CD8-positive, alpha-beta memory T cell (primary cell): ENCODE results near the gene MARCO. TPM values are rescaled to one million over a fixed set of nuclear protein-coding genes. Genes with fewer than 3 reads are reported as not detected.
A peak's percentile ranks its signal among the peaks of the same experiment; 100 is the strongest.

Experiments
- CTCF ChIA-PET: fragments of 350-600 bp; sonication (Branson Sonifier 250); formaldehyde crosslinking; loops from one replicate; lab custom pipeline; 2021; ENCODE audit warnings: antibody characterized with exemption; lab: Charles Lee
- POLR2A ChIA-PET: fragments of 350-600 bp; sonication (Branson Sonifier 250); formaldehyde crosslinking; loops from one replicate; lab custom pipeline; 2021; ENCODE audit warnings: antibody characterized with exemption; lab: Charles Lee
- DNase-seq, 5 donors: peaks; one replicate each; pipeline versions ENCODE4 v3.0.0 to v3.0.0-alpha.2; 2020 to 2022; ENCODE audit warnings: mixed read lengths in 1 of 5
- H3K27ac ChIP-seq: one replicate; pipeline ENCODE4 v1.7.0; 2013; ENCODE audit warnings: low read depth, mild to moderate bottlenecking, low read length, moderate library complexity
- H3K27me3 ChIP-seq: 2 replicates; pipeline ENCODE4 v1.7.0; 2013; ENCODE audit warnings: low read length, mild to moderate bottlenecking; ENCODE audit not compliant: insufficient read depth, poor library complexity, severe bottlenecking
- H3K36me3 ChIP-seq: 2 replicates; pipeline ENCODE4 v1.7.0; 2013; ENCODE audit warnings: mild to moderate bottlenecking, low read length, moderate library complexity; ENCODE audit not compliant: insufficient read depth
- H3K4me1 ChIP-seq: 2 replicates; pipeline ENCODE4 v1.7.0; 2013; ENCODE audit warnings: mild to moderate bottlenecking, low read length, moderate library complexity; ENCODE audit not compliant: insufficient read depth
- H3K4me3 ChIP-seq: 2 replicates; pipeline ENCODE4 v1.7.0; 2013; ENCODE audit warnings: mild to moderate bottlenecking, low read length
- H3K9me3 ChIP-seq: 2 replicates; pipeline ENCODE4 v1.7.0; 2013; ENCODE audit warnings: mild to moderate bottlenecking, low read length
- H3K27ac Mint-ChIP-seq, 8 donors: one replicate each; pipeline ENCODE4 v1.8.0; 2020 to 2021; ENCODE audit warnings: mixed read lengths in 8 of 8, mild to moderate bottlenecking in 6 of 8, inconsistent platforms in 3 of 8, moderate library complexity in 3 of 8
- H3K27me3 Mint-ChIP-seq, 2 donors: one replicate each; pipeline ENCODE4 v1.8.0; 2020 to 2021; ENCODE audit warnings: mixed read lengths in 2 of 2, mild to moderate bottlenecking in 1 of 2, moderate library complexity in 1 of 2
- H3K36me3 Mint-ChIP-seq, 3 donors: one replicate each; pipeline ENCODE4 v1.8.0; 2020 to 2021; ENCODE audit warnings: mixed read lengths in 3 of 3, inconsistent platforms in 1 of 3, mild to moderate bottlenecking in 1 of 3
- H3K4me1 Mint-ChIP-seq, 3 donors: one replicate each; pipeline ENCODE4 v1.8.0; 2020 to 2021; ENCODE audit warnings: mixed read lengths in 3 of 3, inconsistent platforms in 1 of 3, mild to moderate bottlenecking in 1 of 3
- H3K4me3 Mint-ChIP-seq, 7 donors: one replicate each; pipeline ENCODE4 v1.8.0; 2020 to 2021; ENCODE audit warnings: mixed read lengths in 7 of 7, mild to moderate bottlenecking in 6 of 7, moderate library complexity in 4 of 7, inconsistent platforms in 2 of 7
- H3K9me3 Mint-ChIP-seq, 5 donors: one replicate each; pipeline ENCODE4 v1.8.0; 2020 to 2022; ENCODE audit warnings: mixed read lengths in 5 of 5, mild to moderate bottlenecking in 3 of 5, moderate library complexity in 2 of 5, inconsistent platforms in 1 of 5
- polyA plus RNA-seq: library from polyadenylated mRNA; unstranded; fragments of 300-500 nt; fragmentation: Illumina TruSeq; gene quantifications from one replicate; pipeline ENCODE4 v1.2.3, GENCODE V29; 2021
- total RNA-seq, 2 experiments: library from RNA; stranded (reverse); gene quantifications; one replicate each; pipeline ENCODE4 v1.2.3, GENCODE V29; 2021

The MARCO gene
- total and polyA plus RNA-seq, 3 experiments from 2014 or later, result not detected

- no peaks in the 10 kb centered on the region for H3K9me3 Mint-ChIP-seq
- ChIA-PET CTCF (no interaction called here), POLR2A (no interaction called here)
- no peaks in the 10 kb centered on the region for H3K4me1 Mint-ChIP-seq
- Histone ChIP-seq H3K36me3 (no peaks in the 10 kb centered on the region), H3K9me3 (no peaks in the 10 kb centered on the region), H3K27ac (no peak overlapping the region), H3K4me3 (no peak overlapping the region), H3K4me1 (no peaks in the 10 kb centered on the region), H3K27me3 (no peaks in the 10 kb centered on the region)
- H3K4me3 Mint-ChIP-seq, result no peak overlapping the region
- H3K36me3 Mint-ChIP-seq, result no peaks in the 10 kb centered on the region
- H3K27ac Mint-ChIP-seq, result no peak overlapping the region
- DNase-seq, result no peak
- H3K27me3 Mint-ChIP-seq, result peaks cover 5 to 16% of the 10 kb centered on the region in 2 donors
Measured at GRCh38 chr2:118909191-118909590, 32.8 kb upstream of the MARCO start.

DNA sequence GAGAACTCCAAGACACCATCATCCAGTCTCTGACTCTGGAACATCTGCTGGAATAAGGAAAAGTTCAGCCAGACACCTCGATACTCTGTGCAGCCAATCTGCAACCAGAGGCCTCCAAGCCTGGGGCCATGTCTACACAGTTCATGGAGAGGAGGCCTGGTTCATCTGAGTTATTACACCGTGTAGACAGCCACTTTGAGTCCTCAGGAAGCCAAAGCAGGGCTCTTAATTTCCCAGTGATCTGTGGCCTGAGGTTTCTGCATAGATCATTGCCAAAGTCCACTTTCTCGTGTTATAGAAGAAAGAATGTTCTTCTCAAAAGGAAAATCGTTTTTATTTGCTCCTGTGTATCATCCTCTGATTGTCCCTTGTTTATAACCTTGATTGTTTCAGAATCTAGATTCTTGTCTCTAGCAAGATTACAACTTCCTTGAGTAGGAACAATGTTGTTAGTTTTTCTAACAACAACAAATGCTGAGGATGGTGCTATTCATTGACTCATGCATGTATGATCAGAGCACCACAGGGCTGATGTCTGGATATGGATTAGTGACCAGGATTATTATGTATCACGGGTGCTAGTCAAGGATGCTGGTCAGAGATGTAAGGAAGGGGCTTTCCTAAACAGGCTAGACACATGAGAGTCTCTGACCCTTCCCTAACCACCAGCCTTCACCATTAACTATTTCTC lies 30.7 kb upstream of the MARCO start:
- no peaks in the 10 kb centered on the region for H3K4me1 Mint-ChIP-seq
- no peak for DNase-seq
- Histone ChIP-seq H3K27ac (no peak overlapping the region), H3K36me3 (no peaks in the 10 kb centered on the region), H3K27me3 (no peaks in the 10 kb centered on the region), H3K9me3 (no peaks in the 10 kb centered on the region), H3K4me3 (no peak overlapping the region), H3K4me1 (no peaks in the 10 kb centered on the region)
- H3K36me3 Mint-ChIP-seq, result no peaks in the 10 kb centered on the region
- H3K4me3 Mint-ChIP-seq, result no peak overlapping the region
- H3K9me3 Mint-ChIP-seq, result no peaks in the 10 kb centered on the region
- no peak overlapping the region for H3K27ac Mint-ChIP-seq
- peaks cover 5 to 15% of the 10 kb centered on the region in 2 donors for H3K27me3 Mint-ChIP-seq
- CTCF ChIA-PET, result no interaction called here
- POLR2A ChIA-PET, result no interaction called here

GRCh38 chr2:118911936-118912335 lies 30.1 kb upstream of the MARCO start:
- DNase-seq, result no peak
- Histone ChIP-seq H3K4me3 (no peak overlapping the region), H3K27me3 (no peaks in the 10 kb centered on the region), H3K4me1 (no peaks in the 10 kb centered on the region), H3K36me3 (no peaks in the 10 kb centered on the region), H3K27ac (no peak overlapping the region), H3K9me3 (no peaks in the 10 kb centered on the region)
- Mint-ChIP-seq H3K9me3 (no peaks in the 10 kb centered on the region), H3K4me1 (no peaks in the 10 kb centered on the region), H3K27me3 (peaks cover 5 to 15% of the 10 kb centered on the region in 2 donors), H3K36me3 (no peaks in the 10 kb centered on the region), H3K4me3 (no peak overlapping the region), H3K27ac (no peak overlapping the region)
- POLR2A ChIA-PET, result no interaction called here
- CTCF ChIA-PET, result no interaction called here

DNA sequence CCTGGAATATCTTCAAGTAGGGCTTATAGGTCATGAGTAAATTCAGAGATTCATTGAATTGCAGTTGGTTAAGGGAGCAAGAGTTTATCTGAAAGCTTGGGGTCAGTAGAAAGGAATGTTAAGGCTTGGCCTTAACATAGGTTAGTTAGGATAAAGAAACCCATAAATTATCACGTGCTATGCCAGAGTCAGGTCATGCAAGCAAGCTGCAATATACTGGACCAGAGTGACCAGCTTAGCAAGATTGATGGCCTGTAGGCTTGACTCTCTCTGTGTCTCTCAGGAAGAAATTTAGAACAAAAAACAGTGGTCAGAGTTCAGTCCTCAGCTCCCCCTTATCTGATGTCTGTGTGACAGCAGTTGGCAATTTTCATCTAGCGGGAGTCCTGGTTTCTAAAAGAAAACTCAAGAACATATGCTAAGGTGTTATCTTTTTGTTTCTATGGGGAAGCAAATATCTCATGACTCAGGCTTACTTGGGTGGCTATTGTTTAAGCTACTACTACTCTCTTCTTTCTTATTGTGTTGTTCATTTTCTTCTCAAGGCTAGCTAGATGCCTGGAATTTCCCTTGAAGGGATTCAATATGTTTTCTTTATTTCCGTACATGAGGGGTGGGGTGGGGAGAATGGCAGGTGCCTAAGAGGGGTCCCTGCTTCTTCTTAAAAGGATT lies 28.7 kb upstream of the MARCO start:
- no peak overlapping the region for H3K4me3 ChIP-seq
- no peaks in the 10 kb centered on the region for H3K9me3 Mint-ChIP-seq
- POLR2A ChIA-PET, result no interaction called here
- no peaks in the 10 kb centered on the region for H3K4me1 ChIP-seq
- H3K27me3 Mint-ChIP-seq, result peaks cover 3 to 10% of the 10 kb centered on the region in 2 donors
- H3K27ac Mint-ChIP-seq, result no peak overlapping the region
- no peaks in the 10 kb centered on the region for H3K36me3 ChIP-seq
- H3K9me3 ChIP-seq, result no peaks in the 10 kb centered on the region
- CTCF ChIA-PET, result interaction anchor here (1.4 kb wide), 1 partner anchor 32 kb away, joined by 6 read pairs; no protein-coding TSS in a partner anchor
- no peak for DNase-seq
- H3K27ac ChIP-seq, result no peak overlapping the region
- H3K4me1 Mint-ChIP-seq, result no peaks in the 10 kb centered on the region
- H3K4me3 Mint-ChIP-seq, result no peak overlapping the region
- no peaks in the 10 kb centered on the region for H3K36me3 Mint-ChIP-seq
- H3K27me3 ChIP-seq, result no peaks in the 10 kb centered on the region

DNA sequence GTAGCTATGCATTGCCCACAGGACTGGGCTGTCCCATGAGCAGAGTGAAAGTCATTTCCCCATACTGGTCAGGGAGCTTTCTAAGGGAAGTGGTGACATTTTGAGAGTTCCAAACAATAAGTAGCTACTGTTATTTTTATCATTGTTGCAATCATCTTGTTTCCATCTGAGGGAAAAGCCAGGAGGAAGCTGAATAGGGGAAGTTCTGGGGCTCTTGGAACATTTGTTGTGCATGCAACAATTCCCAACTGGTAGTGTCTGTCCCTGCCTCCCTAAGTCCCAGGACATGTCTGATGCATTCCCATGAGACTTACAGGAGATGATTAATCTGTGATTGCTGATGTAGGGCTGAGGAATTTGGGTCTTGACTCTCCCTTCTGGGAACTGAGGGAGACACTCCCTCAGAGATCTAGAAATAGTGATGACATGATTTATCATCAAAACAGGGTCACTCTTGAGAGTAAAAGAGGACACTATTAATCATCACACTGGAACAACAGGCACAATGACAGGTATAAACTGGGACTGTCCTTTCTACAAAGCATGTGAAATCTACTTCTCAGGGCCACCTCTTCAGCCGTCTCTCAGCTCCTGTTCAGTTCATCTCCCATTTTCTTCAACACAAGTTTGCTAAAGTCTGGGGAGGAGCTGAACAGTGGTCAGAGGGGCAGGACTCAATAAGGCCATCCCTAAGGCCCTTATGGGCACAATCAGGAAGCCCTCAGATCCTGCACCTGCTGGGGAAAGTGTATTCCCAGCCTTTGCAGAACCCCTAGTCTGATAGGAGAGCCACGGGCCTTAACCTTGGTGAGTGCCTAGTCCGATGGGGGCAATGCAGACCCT lies 28.0 kb upstream of the MARCO start:
- no peak overlapping the region for H3K27ac Mint-ChIP-seq
- H3K27ac ChIP-seq, result no peak overlapping the region
- no peak overlapping the region for H3K4me3 Mint-ChIP-seq
- H3K36me3 ChIP-seq, result no peaks in the 10 kb centered on the region
- peaks cover 3 to 10% of the 10 kb centered on the region in 2 donors for H3K27me3 Mint-ChIP-seq
- no peak overlapping the region for H3K4me3 ChIP-seq
- DNase-seq, result peak in 1 of 5 donors; percentile 8
- no peaks in the 10 kb centered on the region for H3K9me3 ChIP-seq
- H3K4me1 ChIP-seq, result no peaks in the 10 kb centered on the region
- H3K4me1 Mint-ChIP-seq, result no peaks in the 10 kb centered on the region
- POLR2A ChIA-PET, result no interaction called here
- no peaks in the 10 kb centered on the region for H3K27me3 ChIP-seq
- H3K9me3 Mint-ChIP-seq, result no peaks in the 10 kb centered on the region
- CTCF ChIA-PET, result interaction anchor here (1.4 kb wide), 1 partner anchor 33 kb away, joined by 6 read pairs; no protein-coding TSS in a partner anchor
- no peaks in the 10 kb centered on the region for H3K36me3 Mint-ChIP-seq

DNA sequence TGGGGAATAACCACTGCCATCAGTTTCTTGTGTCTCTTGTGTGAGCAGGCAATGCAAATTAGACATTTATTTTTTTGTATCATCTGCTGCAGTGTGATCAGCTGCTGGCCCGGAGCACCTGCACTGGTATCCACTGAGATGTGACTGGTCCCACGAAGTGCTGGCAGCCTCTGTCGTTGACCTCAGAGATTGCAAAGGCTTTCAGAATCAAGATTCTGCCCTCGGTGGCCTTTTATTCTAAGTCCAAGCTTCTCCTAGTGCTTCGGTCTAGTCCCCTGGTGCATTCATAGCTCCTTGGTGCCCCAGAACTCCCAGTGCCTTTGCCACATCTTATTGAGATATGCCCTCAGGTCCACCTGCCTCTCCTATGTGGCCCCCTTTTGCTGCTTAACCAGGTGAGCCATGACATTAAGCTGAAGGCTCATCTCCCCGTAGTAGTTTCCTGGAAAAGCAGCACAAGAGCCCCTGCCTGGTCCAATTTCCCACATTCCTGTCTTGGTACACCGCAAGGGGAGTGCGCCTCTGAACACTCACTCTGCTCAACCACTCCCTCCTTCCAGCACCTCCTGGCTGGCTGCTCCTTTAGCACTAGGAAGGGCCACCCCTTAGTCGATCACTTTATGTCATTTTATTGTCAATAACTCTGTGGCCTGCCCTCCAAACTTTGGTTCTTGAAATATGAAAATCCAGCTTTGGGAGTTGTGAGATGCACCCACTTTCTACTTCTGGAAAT lies 27.1 kb upstream of the MARCO start:
- peak in 1 of 5 donors; percentile 23 for DNase-seq
- Mint-ChIP-seq H3K9me3 (no peaks in the 10 kb centered on the region), H3K27ac (no peak overlapping the region), H3K4me3 (no peak overlapping the region), H3K27me3 (peaks cover 0 to 10% of the 10 kb centered on the region in 2 donors), H3K4me1 (no peaks in the 10 kb centered on the region), H3K36me3 (no peaks in the 10 kb centered on the region)
- ChIA-PET CTCF (no interaction called here), POLR2A (no interaction called here)
- Histone ChIP-seq H3K27ac (no peak overlapping the region), H3K4me1 (no peaks in the 10 kb centered on the region), H3K27me3 (no peaks in the 10 kb centered on the region), H3K4me3 (no peak overlapping the region), H3K9me3 (no peaks in the 10 kb centered on the region), H3K36me3 (no peaks in the 10 kb centered on the region)

DNA sequence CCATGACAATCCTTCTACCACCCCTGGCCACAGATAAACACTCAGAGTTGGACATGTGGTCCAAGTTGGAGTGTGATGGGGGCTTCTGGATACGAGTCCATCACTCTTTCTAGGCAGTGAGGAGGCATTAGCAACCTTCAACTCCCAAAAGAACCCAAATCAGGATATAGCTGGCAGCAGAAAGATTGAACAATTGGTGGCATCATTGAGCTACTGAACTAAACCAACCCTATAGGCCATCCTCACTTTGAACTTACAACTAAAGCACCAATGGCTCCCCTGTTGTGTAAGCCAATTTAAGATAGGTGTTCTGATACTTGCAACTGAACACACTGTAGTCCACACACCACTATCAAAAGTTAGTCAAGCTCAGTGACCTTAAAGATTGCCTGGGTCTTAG lies 24.0 kb upstream of the MARCO start:
- Histone ChIP-seq H3K9me3 (no peaks in the 10 kb centered on the region), H3K36me3 (no peaks in the 10 kb centered on the region), H3K27me3 (no peaks in the 10 kb centered on the region), H3K4me3 (no peak overlapping the region), H3K27ac (no peak overlapping the region), H3K4me1 (no peaks in the 10 kb centered on the region)
- no peaks in the 10 kb centered on the region for H3K4me1 Mint-ChIP-seq
- POLR2A ChIA-PET, result no interaction called here
- H3K36me3 Mint-ChIP-seq, result no peaks in the 10 kb centered on the region
- CTCF ChIA-PET, result no interaction called here
- H3K9me3 Mint-ChIP-seq, result no peaks in the 10 kb centered on the region
- DNase-seq, result no peak
- no peak overlapping the region for H3K4me3 Mint-ChIP-seq
- peaks cover 0 to 4% of the 10 kb centered on the region in 2 donors for H3K27me3 Mint-ChIP-seq
- H3K27ac Mint-ChIP-seq, result no peak overlapping the region
